ENCODE measurements around the gene SCAMP4.

The SCAMP4 gene

DNA sequence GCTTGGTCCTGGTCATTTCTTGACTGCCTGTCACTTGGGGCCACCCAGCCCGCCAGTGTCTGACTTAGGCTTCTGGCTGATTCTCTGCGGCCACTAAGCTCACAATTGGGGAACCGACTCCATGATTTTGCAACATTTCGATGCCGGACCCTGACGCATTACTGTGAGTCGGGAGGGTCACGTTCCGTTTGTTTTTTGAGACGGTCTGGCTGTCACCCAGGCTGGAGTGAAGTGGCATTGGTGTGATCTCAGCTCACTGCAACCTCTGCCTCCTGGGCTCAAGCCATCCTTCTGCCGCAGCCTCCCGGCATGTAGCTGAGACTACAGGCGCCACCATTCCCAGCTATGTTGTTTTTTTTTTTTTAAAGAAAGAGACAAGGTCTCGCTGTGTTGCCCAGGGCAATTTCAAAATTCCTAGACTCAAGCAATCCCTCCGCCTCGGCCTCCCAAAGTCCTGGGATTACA, 3.2 kb upstream of the SCAMP4 start:
- DNase-seq (ENCODE audit: low read depth), result no peak
- no peak overlapping the region for H3K4me3 ChIP-seq (ENCODE audit: control insufficient read depth, low read depth, low read length)
- TF ChIP-seq, protein P1, sequence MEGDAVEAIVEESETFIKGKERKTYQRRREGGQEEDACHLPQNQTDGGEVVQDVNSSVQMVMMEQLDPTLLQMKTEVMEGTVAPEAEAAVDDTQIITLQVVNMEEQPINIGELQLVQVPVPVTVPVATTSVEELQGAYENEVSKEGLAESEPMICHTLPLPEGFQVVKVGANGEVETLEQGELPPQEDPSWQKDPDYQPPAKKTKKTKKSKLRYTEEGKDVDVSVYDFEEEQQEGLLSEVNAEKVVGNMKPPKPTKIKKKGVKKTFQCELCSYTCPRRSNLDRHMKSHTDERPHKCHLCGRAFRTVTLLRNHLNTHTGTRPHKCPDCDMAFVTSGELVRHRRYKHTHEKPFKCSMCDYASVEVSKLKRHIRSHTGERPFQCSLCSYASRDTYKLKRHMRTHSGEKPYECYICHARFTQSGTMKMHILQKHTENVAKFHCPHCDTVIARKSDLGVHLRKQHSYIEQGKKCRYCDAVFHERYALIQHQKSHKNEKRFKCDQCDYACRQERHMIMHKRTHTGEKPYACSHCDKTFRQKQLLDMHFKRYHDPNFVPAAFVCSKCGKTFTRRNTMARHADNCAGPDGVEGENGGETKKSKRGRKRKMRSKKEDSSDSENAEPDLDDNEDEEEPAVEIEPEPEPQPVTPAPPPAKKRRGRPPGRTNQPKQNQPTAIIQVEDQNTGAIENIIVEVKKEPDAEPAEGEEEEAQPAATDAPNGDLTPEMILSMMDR (conservative IDR thresholded peaks at IDR 0.05; ENCODE audit: control insufficient read depth, insufficient read depth, low read depth, low read length), result no peak

- H3K4me3 ChIP-seq (ENCODE audit: control insufficient read depth, low read depth, low read length), result no peak overlapping the region
- no peak for DNase-seq (ENCODE audit: low read depth)
- TF ChIP-seq, protein P1 (conservative IDR thresholded peaks at IDR 0.05; ENCODE audit: control insufficient read depth, insufficient read depth, low read depth, low read length), result no peak
Observed at GRCh38 chr19:1902923-1903322, 2.3 kb upstream of the SCAMP4 start.

DNA sequence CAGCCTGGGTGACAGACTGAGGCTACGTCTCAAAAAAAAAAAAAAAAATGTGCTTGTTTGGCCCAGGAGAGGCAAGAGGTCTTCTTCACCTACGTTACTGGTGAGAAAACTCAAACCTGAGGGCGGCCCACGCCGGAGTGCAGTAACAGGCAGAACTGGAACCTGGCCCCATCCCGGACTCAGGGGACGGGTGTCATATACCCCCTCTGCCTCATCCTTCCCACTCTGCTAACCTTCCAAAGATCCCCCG, 414 bp upstream of the SCAMP4 start:
- TF ChIP-seq, protein P1 (conservative IDR thresholded peaks at IDR 0.05; ENCODE audit: control insufficient read depth, insufficient read depth, low read depth, low read length), result no peak
- peak overlapping the region; percentile 26 for H3K4me3 ChIP-seq (ENCODE audit: control insufficient read depth, low read depth, low read length)
- DNase-seq (ENCODE audit: low read depth), result no peak

GRCh38 chr19:1905863-1906375, 720 bp downstream of the SCAMP4 start:
- TF ChIP-seq, protein P1 (conservative IDR thresholded peaks at IDR 0.05; ENCODE audit: control insufficient read depth, insufficient read depth, low read depth, low read length), result no peak
- no peak for DNase-seq (ENCODE audit: low read depth)
- peak overlapping the region; percentile 68 for H3K4me3 ChIP-seq (ENCODE audit: control insufficient read depth, low read depth, low read length)

DNA sequence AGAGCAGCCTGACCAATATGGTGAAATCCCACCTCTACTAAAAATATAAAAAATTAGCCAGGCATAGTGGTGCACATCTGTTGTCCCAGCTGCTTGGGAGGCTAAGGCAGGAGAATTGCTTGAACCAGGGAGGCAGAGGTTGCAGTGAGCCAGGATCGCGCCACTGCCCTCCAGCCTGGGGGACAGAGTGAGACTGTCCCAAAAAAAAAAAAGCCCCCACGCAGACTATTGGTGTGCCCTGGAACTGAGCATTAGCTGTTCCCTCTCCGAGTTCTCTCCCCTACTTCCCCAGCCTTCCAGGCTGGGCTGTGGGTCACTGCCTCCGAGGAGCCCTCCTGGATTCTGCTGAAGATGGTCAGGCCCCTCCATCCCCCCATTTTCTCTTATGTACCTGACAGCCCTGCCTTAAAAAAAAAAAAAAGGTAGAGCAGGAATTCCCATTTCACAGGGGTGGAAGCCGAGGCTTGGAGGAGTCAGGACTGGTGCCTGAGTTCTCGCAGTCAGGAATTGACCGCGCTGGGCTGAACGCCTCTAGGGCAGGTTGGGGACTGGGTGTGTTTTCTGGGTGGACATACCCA, 1.9 kb downstream of the SCAMP4 start:
- H3K4me3 ChIP-seq (ENCODE audit: control insufficient read depth, low read depth, low read length), result no peak overlapping the region
- DNase-seq (ENCODE audit: low read depth), result no peak
- TF ChIP-seq, protein P1 (conservative IDR thresholded peaks at IDR 0.05; ENCODE audit: control insufficient read depth, insufficient read depth, low read depth, low read length), result no peak

GRCh38 chr19:1907563-1908363, 2.6 kb downstream of the SCAMP4 start:
- TF ChIP-seq, protein P1 (conservative IDR thresholded peaks at IDR 0.05; ENCODE audit: control insufficient read depth, insufficient read depth, low read depth, low read length), result no peak
- DNase-seq (ENCODE audit: low read depth), result no peak
- H3K4me3 ChIP-seq (ENCODE audit: control insufficient read depth, low read depth, low read length), result no peak overlapping the region
